DOHH2 (cell line): Measurements from ENCODE around the gene DRAXIN.

Experiments used
- CTCF ChIP-seq: fragments of 200-600 bp; sonication (generic); IDR thresholded peaks from one replicate; pipeline ENCODE4 v1.5.1; 2014; ENCODE audit warnings: antibody characterized with exemption, mild to moderate bottlenecking, low read depth, low read length; ENCODE audit not compliant: poor library complexity, severe bottlenecking
- EZH2phosphoT487 ChIP-seq: fragments of 200-600 bp; sonication (generic); IDR thresholded peaks from 2 replicates; pipeline ENCODE4 v1.6.1; 2017; ENCODE audit warnings: borderline replicate concordance, mild to moderate bottlenecking, antibody characterized with exemption, low read length, moderate library complexity, mixed read lengths

DNA sequence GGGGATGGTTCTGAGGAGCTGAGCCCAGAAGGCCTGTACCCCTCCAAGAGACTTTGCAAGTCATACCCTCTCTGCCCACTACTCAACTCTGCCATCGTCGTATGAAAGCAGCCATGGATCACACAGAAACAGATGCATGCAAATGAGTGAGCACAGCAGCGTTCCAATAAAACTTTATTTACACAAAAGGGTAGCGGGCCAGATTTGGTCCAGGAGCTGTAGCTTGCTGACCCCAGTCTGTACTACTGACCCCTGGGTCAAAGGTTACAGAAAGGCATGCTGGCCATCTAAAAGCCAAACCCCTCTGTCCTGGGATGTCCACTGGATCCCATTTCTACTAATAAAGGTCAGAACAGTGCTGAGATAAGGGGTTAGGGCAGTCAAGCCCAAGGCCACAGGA, 35.6 kb downstream of the DRAXIN start:
- no peak for TF ChIP-seq CTCF
- TF ChIP-seq EZH2phosphoT487, result no peak
